Measurements from ENCODE around the gene COL15A1. TPM values are rescaled to one million over a fixed set of nuclear protein-coding genes. Genes with fewer than 3 reads are reported as not detected.
A peak's percentile ranks its signal among the peaks of the same experiment; 100 is the strongest.

Gene COL15A1
- polyA plus RNA-seq, 1 donor, result 19.7 TPM

DNA sequence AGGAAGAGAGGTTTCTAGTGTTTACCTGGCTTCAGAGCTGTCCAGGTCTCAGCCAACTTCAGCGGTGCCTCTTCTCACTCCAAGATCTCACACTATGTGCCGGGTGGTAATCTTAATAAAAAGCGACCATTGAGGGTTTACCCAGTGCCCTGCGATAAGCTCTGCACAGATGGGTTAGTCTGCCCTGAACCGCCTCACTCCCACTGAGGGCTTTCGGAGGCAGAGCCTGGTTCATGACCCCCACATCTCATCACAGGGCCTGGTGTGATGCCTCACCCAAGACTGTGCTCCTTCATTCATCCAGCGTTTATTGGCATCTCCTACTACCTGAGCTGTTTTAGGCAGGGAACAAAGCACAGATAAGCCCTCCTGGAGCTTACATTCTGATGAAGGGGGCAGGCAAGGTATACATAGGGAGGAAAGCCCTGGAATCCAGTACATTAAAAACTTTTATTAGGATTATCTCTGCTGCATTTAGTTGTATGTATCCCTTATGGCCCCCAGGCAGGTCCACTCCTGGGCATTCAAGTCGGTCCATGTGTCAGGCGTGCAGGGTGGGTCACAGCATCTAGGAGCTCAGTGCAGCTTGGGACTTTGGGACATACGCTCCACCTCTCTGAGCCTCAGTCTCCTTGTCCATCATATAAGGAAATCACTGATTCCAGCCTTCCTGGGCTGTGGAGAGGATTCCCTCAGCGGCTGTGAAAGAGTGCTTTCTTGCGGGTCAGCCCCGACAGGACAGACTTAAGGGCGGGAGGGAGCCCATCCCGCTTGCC is 613 bp upstream of the COL15A1 start:
- Histone ChIP-seq H3K9me3 (ENCODE audit: control insufficient read depth, low read depth, low read length) (no peaks in the 10 kb centered on the region), H3K4me3 (ENCODE audit: low read length) (peak overlapping the region; percentile 18), H3K27me3 (ENCODE audit: control insufficient read depth, insufficient read depth, low read length) (peaks cover 64% of the 10 kb centered on the region), H3K27ac (ENCODE audit: low read length) (no peak overlapping the region), H3K36me3 (ENCODE audit: control insufficient read depth, insufficient read depth, low read length) (no peaks in the 10 kb centered on the region), H3K4me1 (ENCODE audit: control insufficient read depth, insufficient read depth, low read length) (peaks cover 3% of the 10 kb centered on the region)
- 60% methylated on average over 1 of the region's 15 CpGs for WGBS (ENCODE audit: insufficient coverage, low lambda C conversion rate)
- no peak for DNase-seq

DNA sequence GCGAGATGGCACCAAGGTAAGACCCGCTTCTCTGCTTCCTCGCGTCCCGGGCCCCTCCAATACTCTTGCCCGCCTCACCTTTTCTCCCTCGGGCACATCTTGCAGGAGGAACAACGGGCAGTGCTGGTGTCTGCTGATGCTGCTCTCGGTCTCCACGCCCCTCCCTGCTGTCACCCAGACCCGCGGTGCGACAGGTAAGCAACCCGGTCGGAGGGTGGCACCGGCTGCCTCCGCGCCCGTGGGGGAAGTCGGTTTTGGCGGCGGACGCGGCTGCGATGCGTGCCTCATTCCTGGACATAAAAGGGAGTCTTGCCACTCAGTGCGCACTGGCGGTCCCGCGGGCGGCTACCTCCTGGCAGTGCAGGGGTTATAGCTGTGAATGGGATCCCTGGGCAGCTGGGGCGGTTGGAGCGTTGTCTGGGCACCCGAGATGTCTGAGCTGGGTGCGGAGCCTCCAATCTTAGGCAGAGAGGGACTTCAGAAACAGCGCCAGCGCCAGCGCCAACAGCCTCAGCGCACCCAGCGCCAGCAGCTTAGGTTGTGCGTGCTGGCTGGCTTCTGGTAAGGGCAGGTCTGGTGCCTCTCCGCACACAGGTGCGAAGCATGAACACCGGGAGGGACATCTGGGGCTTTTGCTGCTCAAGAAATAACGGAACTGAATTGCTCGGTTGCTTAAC is 488 bp downstream of the COL15A1 start:
- Histone ChIP-seq H3K27me3 (ENCODE audit: control insufficient read depth, insufficient read depth, low read length) (peaks cover 56% of the 10 kb centered on the region), H3K27ac (ENCODE audit: low read length) (no peak overlapping the region), H3K9me3 (ENCODE audit: control insufficient read depth, low read depth, low read length) (no peaks in the 10 kb centered on the region), H3K4me3 (ENCODE audit: low read length) (peak overlapping the region; percentile 41), H3K4me1 (ENCODE audit: control insufficient read depth, insufficient read depth, low read length) (peaks cover 3% of the 10 kb centered on the region), H3K36me3 (ENCODE audit: control insufficient read depth, insufficient read depth, low read length) (no peaks in the 10 kb centered on the region)
- DNase-seq, result peak; percentile 30 to 31
- WGBS (ENCODE audit: insufficient coverage, low lambda C conversion rate), result no CpG with 5 or more reads among the region's 46 CpGs

- Histone ChIP-seq H3K27ac (ENCODE audit: low read length) (no peak overlapping the region), H3K36me3 (ENCODE audit: control insufficient read depth, insufficient read depth, low read length) (no peaks in the 10 kb centered on the region), H3K9me3 (ENCODE audit: control insufficient read depth, low read depth, low read length) (no peaks in the 10 kb centered on the region), H3K27me3 (ENCODE audit: control insufficient read depth, insufficient read depth, low read length) (peaks cover 56% of the 10 kb centered on the region), H3K4me3 (ENCODE audit: low read length) (peak overlapping the region; percentile 41), H3K4me1 (ENCODE audit: control insufficient read depth, insufficient read depth, low read length) (peaks cover 3% of the 10 kb centered on the region)
- no peak for DNase-seq
- no CpG with 5 or more reads among the region's 9 CpGs for WGBS (ENCODE audit: insufficient coverage, low lambda C conversion rate)
Observed at GRCh38 chr9:98944734-98945074, 997 bp downstream of the COL15A1 start.

GRCh38 chr9:98949565-98949964 is 5.9 kb downstream of the COL15A1 start:
- Histone ChIP-seq H3K27ac (ENCODE audit: low read length) (no peak overlapping the region), H3K4me3 (ENCODE audit: low read length) (no peak overlapping the region), H3K27me3 (ENCODE audit: control insufficient read depth, insufficient read depth, low read length) (peaks cover 28% of the 10 kb centered on the region), H3K9me3 (ENCODE audit: control insufficient read depth, low read depth, low read length) (no peaks in the 10 kb centered on the region), H3K4me1 (ENCODE audit: control insufficient read depth, insufficient read depth, low read length) (no peaks in the 10 kb centered on the region), H3K36me3 (ENCODE audit: control insufficient read depth, insufficient read depth, low read length) (no peaks in the 10 kb centered on the region)
- DNase-seq, result no peak

DNA sequence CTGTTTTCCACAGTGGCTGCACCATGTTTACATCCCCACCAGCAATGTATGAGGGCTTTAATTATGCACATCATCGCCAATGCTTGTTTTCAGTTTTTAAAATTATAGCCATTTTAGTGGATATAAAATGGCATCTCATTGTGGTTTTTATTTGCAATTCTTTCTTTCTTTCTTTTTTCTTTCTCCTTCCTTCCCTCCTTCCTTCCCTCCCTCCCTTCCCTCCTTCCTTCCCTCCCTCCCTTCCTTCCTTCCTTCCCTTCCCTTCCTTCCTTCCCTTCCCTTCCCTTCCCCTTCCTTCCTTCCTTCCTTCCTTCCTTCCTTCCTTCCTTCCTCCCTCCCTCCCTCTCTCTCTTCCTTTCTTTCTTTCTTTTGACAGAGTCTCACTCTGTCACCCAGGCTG is 6.6 kb downstream of the COL15A1 start:
- no peak overlapping the region for H3K27ac ChIP-seq (ENCODE audit: low read length)
- H3K9me3 ChIP-seq (ENCODE audit: control insufficient read depth, low read depth, low read length), result no peaks in the 10 kb centered on the region
- no CpG with 5 or more reads among the region's 1 CpG for WGBS (ENCODE audit: insufficient coverage, low lambda C conversion rate)
- H3K27me3 ChIP-seq (ENCODE audit: control insufficient read depth, insufficient read depth, low read length), result peaks cover 27% of the 10 kb centered on the region
- no peaks in the 10 kb centered on the region for H3K36me3 ChIP-seq (ENCODE audit: control insufficient read depth, insufficient read depth, low read length)
- H3K4me1 ChIP-seq (ENCODE audit: control insufficient read depth, insufficient read depth, low read length), result no peaks in the 10 kb centered on the region
- DNase-seq, result no peak
- no peak overlapping the region for H3K4me3 ChIP-seq (ENCODE audit: low read length)

GRCh38 chr9:98951967-98952366 is 8.3 kb downstream of the COL15A1 start:
- H3K4me1 ChIP-seq (ENCODE audit: control insufficient read depth, insufficient read depth, low read length), result no peaks in the 10 kb centered on the region
- H3K4me3 ChIP-seq (ENCODE audit: low read length), result no peak overlapping the region
- WGBS (ENCODE audit: insufficient coverage, low lambda C conversion rate), result no CpG with 5 or more reads among the region's 1 CpG
- DNase-seq, result no peak
- H3K9me3 ChIP-seq (ENCODE audit: control insufficient read depth, low read depth, low read length), result no peaks in the 10 kb centered on the region
- peaks cover 14% of the 10 kb centered on the region for H3K27me3 ChIP-seq (ENCODE audit: control insufficient read depth, insufficient read depth, low read length)
- H3K27ac ChIP-seq (ENCODE audit: low read length), result no peak overlapping the region
- no peaks in the 10 kb centered on the region for H3K36me3 ChIP-seq (ENCODE audit: control insufficient read depth, insufficient read depth, low read length)

DNA sequence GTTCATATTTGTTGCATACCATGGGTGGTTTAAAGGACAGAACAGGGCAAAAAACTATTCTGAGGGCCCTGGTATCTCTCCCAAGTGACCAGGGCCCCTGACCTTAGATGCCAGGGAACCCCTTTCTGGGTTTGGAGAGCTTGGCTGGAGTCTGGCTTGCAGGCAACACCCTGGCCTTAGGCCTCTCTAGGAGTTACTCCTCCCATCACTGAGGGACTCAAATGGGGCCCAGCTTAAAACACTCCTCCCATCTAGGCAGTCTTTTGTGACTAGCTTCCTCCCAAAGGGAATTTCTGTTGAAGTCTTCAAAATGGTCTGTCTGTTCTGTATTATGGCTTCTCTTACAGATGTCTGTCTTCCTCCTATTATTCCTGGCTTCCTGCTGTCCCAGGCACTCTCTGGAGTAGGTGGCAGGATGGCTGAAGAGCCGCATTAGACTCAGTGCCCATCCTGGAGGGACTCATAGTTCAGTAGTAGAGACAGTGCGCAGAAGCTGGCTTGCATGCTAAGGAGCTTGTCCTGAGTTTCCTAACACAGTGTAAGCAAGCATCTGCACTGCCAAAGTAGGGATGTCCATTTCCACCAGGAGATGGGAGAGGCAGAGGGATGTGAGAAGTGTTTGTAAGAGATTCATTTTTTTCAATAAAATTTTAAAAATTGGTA is 10.0 kb downstream of the COL15A1 start:
- Histone ChIP-seq H3K27me3 (ENCODE audit: control insufficient read depth, insufficient read depth, low read length) (peaks cover 12% of the 10 kb centered on the region), H3K9me3 (ENCODE audit: control insufficient read depth, low read depth, low read length) (no peaks in the 10 kb centered on the region)

DNA sequence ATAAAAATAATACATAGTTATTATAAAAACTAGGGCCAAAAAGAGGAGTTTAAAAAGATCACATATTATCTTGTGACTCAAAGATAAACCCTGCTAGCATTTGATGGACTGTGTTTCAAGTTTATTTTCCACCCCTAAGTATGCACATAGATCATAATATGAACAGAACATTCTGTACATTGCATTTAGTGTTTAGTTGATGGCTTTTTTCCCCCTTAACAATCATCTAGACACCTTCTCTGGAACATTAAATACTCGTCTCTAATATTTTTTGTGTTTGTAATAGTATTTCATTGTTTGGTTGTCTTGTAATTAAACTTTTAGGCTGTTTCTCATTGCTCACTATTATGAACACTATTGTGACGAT is 10.5 kb downstream of the COL15A1 start:
- no peak for DNase-seq
- Histone ChIP-seq H3K9me3 (ENCODE audit: control insufficient read depth, low read depth, low read length) (no peaks in the 10 kb centered on the region), H3K27ac (ENCODE audit: low read length) (no peak overlapping the region), H3K4me1 (ENCODE audit: control insufficient read depth, insufficient read depth, low read length) (no peaks in the 10 kb centered on the region), H3K36me3 (ENCODE audit: control insufficient read depth, insufficient read depth, low read length) (no peaks in the 10 kb centered on the region), H3K27me3 (ENCODE audit: control insufficient read depth, insufficient read depth, low read length) (peaks cover 12% of the 10 kb centered on the region), H3K4me3 (ENCODE audit: low read length) (no peak overlapping the region)
- 80% methylated on average over 1 of the region's 2 CpGs for WGBS (ENCODE audit: insufficient coverage, low lambda C conversion rate)

More for the DNA sequence above, 10.0 kb downstream of the COL15A1 start:
- WGBS (ENCODE audit: insufficient coverage, low lambda C conversion rate), result no CpG with 5 or more reads among the region's 2 CpGs
- H3K36me3 ChIP-seq (ENCODE audit: control insufficient read depth, insufficient read depth, low read length), result no peaks in the 10 kb centered on the region
- no peak overlapping the region for H3K27ac ChIP-seq (ENCODE audit: low read length)
- H3K4me3 ChIP-seq (ENCODE audit: low read length), result no peak overlapping the region
- no peak for DNase-seq
- H3K4me1 ChIP-seq (ENCODE audit: control insufficient read depth, insufficient read depth, low read length), result no peaks in the 10 kb centered on the region

DNA sequence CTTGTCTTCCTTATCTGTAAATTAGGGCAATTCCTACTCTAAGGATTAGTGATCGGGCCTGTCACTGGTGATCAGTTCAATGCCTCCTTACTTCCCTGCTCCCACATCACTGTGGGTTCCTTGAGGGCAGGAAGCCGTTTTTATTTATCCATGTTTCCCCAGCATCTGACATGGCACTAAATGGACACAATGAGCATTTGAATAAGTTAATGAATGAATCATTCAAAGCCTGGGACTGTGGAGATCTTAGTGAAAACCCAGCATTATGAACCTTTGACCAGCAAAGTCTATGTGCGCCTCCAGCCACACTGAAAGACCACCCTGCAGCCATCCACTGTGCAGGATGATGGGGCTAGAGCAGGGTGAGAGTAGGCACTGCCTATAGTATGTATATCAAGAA is 11.6 kb downstream of the COL15A1 start:
- no peaks in the 10 kb centered on the region for H3K36me3 ChIP-seq (ENCODE audit: control insufficient read depth, insufficient read depth, low read length)
- no peak overlapping the region for H3K4me3 ChIP-seq (ENCODE audit: low read length)
- no peak for DNase-seq
- peaks cover 12% of the 10 kb centered on the region for H3K27me3 ChIP-seq (ENCODE audit: control insufficient read depth, insufficient read depth, low read length)
- no CpG with 5 or more reads among the region's 3 CpGs for WGBS (ENCODE audit: insufficient coverage, low lambda C conversion rate)
- H3K27ac ChIP-seq (ENCODE audit: low read length), result no peak overlapping the region
- H3K9me3 ChIP-seq (ENCODE audit: control insufficient read depth, low read depth, low read length), result no peaks in the 10 kb centered on the region
- no peaks in the 10 kb centered on the region for H3K4me1 ChIP-seq (ENCODE audit: control insufficient read depth, insufficient read depth, low read length)

- no peaks in the 10 kb centered on the region for H3K36me3 ChIP-seq (ENCODE audit: control insufficient read depth, insufficient read depth, low read length)
- WGBS (ENCODE audit: insufficient coverage, low lambda C conversion rate), result 100% methylated on average over 1 of the region's 6 CpGs
- no peaks in the 10 kb centered on the region for H3K9me3 ChIP-seq (ENCODE audit: control insufficient read depth, low read depth, low read length)
- no peaks in the 10 kb centered on the region for H3K4me1 ChIP-seq (ENCODE audit: control insufficient read depth, insufficient read depth, low read length)
- no peak for DNase-seq
- peaks cover 6% of the 10 kb centered on the region for H3K27me3 ChIP-seq (ENCODE audit: control insufficient read depth, insufficient read depth, low read length)
- no peak overlapping the region for H3K4me3 ChIP-seq (ENCODE audit: low read length)
- no peak overlapping the region for H3K27ac ChIP-seq (ENCODE audit: low read length)
Observed at GRCh38 chr9:98957826-98958225, 14.1 kb downstream of the COL15A1 start.

All from large intestine (tissue), 3 donors.